Measurements from ENCODE around the gene ZDHHC5.

ZDHHC5 gene

DNA sequence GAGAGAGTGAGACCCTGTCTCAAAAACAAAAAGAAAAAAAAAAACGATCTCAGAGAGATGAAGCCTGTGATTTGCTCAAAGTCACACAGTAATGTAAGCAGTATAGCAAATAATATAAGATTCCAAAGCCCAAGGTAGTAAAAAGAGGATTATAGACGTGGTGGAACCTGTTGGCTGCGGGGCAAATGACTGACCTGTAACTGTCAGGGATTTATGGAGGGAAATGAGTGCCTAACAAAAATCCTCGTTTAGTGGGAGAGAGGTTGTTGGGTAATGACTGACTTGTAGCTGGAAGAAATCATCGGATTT, 11.1 kb upstream of the ZDHHC5 start:
- Histone ChIP-seq H2AFZ (ENCODE audit: low read depth, low read length) (no peak overlapping the region), H2BK15ac (ENCODE audit: low read depth, poor library complexity, severe bottlenecking) (no peak overlapping the region), H3K4ac (ENCODE audit: low read depth in 1 of 2, low read length in 2 of 2) (no peak overlapping the region), H3K27me3 (ENCODE audit: control insufficient read depth in 1 of 2, insufficient read depth in 1 of 2, low read length in 2 of 2) (no peaks in the 10 kb centered on the region), H3K4me2 (ENCODE audit: low read length, poor library complexity, severe bottlenecking) (peak overlapping the region; percentile 62), H3K36me3 (ENCODE audit: control insufficient read depth in 1 of 2, insufficient read depth in 2 of 2, low read depth in 1 of 2, low read length in 2 of 2) (peaks cover 23 to 27% of the 10 kb centered on the region in 2 experiments), H3K27ac (ENCODE audit: low read length, poor library complexity, severe bottlenecking) (peak overlapping the region; percentile 85), H2AK5ac (ENCODE audit: low read length, severe bottlenecking) (no peak overlapping the region), H4K91ac (ENCODE audit: low read length) (no peak overlapping the region), H2BK120ac (ENCODE audit: low read depth, low read length) (no peak overlapping the region), H3K4me3 (ENCODE audit: insufficient read depth in 1 of 2, low read depth in 1 of 2, low read length in 2 of 2) (peak overlapping the region in 1 of 2 experiments; percentile 91), H3K9me3 (ENCODE audit: control insufficient read depth, low read length) (no peaks in the 10 kb centered on the region), H2BK12ac (ENCODE audit: low read length in 2 of 2) (no peak overlapping the region), H3K4me1 (ENCODE audit: control insufficient read depth, insufficient read depth, low read depth, low read length) (peaks cover 3% of the 10 kb centered on the region), H3K9ac (ENCODE audit: low read length) (peak overlapping the region; percentile 89), H3K14ac (ENCODE audit: low read length in 2 of 2) (no peak overlapping the region), H2BK5ac (ENCODE audit: low read depth, low read length, poor library complexity, severe bottlenecking) (no peak overlapping the region), H3K18ac (ENCODE audit: low read depth in 1 of 2, low read length in 2 of 2) (no peak overlapping the region), H4K8ac (ENCODE audit: low read length) (no peak overlapping the region), H3K79me1 (replicated peaks; ENCODE audit: low read length, poor library complexity, severe bottlenecking) (peaks cover 23% of the 10 kb centered on the region), H3K23ac (ENCODE audit: low read length in 2 of 2) (no peak overlapping the region)
- no peak for DNase-seq
- WGBS: 32% methylated on average over 4 of the region's 5 CpGs

DNA sequence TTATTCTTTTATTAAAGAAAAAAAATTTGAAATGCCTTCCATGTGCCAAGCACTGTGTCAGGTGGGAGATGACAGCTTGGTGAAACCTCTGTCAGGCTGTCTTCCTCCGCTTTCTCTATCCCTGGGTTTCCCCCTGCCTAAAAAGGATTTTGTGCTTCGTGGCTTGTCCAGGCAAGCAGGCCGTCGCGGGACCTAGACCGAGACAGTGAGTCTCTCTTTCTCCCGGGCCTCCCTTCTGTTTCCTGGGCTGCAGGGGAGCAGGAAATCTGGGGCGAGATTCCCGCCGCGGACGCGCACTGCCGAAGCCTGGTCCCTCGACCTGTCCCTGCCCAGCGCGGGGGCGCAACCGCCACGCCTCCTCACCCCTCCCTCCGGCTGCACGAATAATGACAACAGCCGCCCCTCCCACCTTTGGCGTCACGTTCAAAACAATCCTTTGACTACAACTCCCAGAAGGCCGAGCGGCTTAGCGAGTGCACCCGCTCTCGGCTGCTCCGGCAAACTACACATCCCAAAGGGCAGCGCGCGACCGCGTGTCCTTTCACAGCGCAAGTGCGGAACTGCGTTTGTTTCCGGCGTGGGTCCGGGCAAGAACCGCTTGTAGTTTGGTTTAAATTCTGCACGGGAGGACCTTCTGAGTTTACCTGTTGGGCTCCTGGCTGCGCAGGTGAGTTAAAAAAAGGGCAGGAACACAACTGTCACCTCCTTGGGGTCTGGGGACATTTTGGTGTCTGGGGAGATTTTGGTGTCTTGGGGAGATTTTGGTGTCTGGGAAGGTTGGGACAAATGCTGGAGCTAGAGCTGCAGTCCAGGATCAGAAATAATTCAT, 10.5 kb upstream of the ZDHHC5 start, which contains the start of gene CLP1:
CLP1 (plus strand) TSS at position 569 of the 829 bp plus-strand sequence. CDS start 1,715 bp downstream, outside the sequence.
- Histone ChIP-seq H4K91ac (ENCODE audit: low read length) (no peak within 1 kb of the TSS), H3K23ac (ENCODE audit: low read length in 2 of 2) (no peak within 1 kb of the TSS), H2BK12ac (ENCODE audit: low read length in 2 of 2) (no peak within 1 kb of the TSS), H3K4me1 (ENCODE audit: control insufficient read depth, insufficient read depth, low read depth, low read length) (peaks cover 3% of the 10 kb centered on the region), H3K4me2 (ENCODE audit: low read length, poor library complexity, severe bottlenecking) (peak within 1 kb of the TSS; percentile 97), H2BK120ac (ENCODE audit: low read depth, low read length) (no peak within 1 kb of the TSS), H2BK5ac (ENCODE audit: low read depth, low read length, poor library complexity, severe bottlenecking) (no peak within 1 kb of the TSS), H2AFZ (ENCODE audit: low read depth, low read length) (peak within 1 kb of the TSS; percentile 91), H3K18ac (ENCODE audit: low read depth in 1 of 2, low read length in 2 of 2) (peak within 1 kb of the TSS; percentile 69 to 90), H3K9ac (ENCODE audit: low read length) (peak within 1 kb of the TSS; percentile 89), H3K4me3 (ENCODE audit: insufficient read depth in 1 of 2, low read depth in 1 of 2, low read length in 2 of 2) (peak within 1 kb of the TSS; percentile 61 to 91), H2AK5ac (ENCODE audit: low read length, severe bottlenecking) (no peak within 1 kb of the TSS), H3K27ac (ENCODE audit: low read length, poor library complexity, severe bottlenecking) (peak within 1 kb of the TSS; percentile 85), H3K4ac (ENCODE audit: low read depth in 1 of 2, low read length in 2 of 2) (peak within 1 kb of the TSS in 1 of 2 experiments; percentile 79), H3K9me3 (ENCODE audit: control insufficient read depth, low read length) (no peaks in the 10 kb centered on the region), H2BK15ac (ENCODE audit: low read depth, poor library complexity, severe bottlenecking) (no peak within 1 kb of the TSS), H3K27me3 (ENCODE audit: control insufficient read depth in 1 of 2, insufficient read depth in 1 of 2, low read length in 2 of 2) (no peaks in the 10 kb centered on the region), H3K36me3 (ENCODE audit: control insufficient read depth in 1 of 2, insufficient read depth in 2 of 2, low read depth in 1 of 2, low read length in 2 of 2) (peaks cover 23 to 32% of the 10 kb centered on the region in 2 experiments), H4K8ac (ENCODE audit: low read length) (peak within 1 kb of the TSS; percentile 86), H3K14ac (ENCODE audit: low read length in 2 of 2) (peak within 1 kb of the TSS in 1 of 2 experiments; percentile 44), H3K79me1 (replicated peaks; ENCODE audit: low read length, poor library complexity, severe bottlenecking) (peaks cover 23% of the 10 kb centered on the region)
- DNase-seq: peak; percentile 99
- 1% methylated on average over 45 of the region's 45 CpGs for WGBS

DNA sequence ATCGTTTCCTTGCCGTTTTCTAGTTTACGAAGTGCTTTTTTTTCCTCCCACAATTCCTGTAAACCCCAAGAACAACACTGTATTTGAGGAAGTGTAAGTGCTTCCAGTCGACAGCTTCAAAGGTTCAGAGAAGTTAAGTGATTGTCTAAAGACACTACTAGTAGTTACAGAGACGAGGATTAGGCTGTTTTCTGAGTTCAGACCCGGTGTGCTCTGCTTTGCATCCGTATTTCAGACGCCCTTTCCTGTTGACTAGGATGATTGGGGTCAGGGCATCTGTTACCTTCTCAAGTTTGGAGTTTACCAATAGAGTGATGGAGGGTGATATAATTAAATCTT, 9.9 kb upstream of the ZDHHC5 start:
- WGBS: under 1% methylated on average over 5 of the region's 8 CpGs
- peak overlapping the region; percentile 89 for H3K9ac ChIP-seq (ENCODE audit: low read length)
- H3K79me1 ChIP-seq (replicated peaks; ENCODE audit: low read length, poor library complexity, severe bottlenecking): peaks cover 25% of the 10 kb centered on the region
- peaks cover 3% of the 10 kb centered on the region for H3K4me1 ChIP-seq (ENCODE audit: control insufficient read depth, insufficient read depth, low read depth, low read length)
- H2AK5ac ChIP-seq (ENCODE audit: low read length, severe bottlenecking): no peak overlapping the region
- H4K91ac ChIP-seq (ENCODE audit: low read length): no peak overlapping the region
- H3K4me3 ChIP-seq (ENCODE audit: insufficient read depth in 1 of 2, low read depth in 1 of 2, low read length in 2 of 2): peak overlapping the region; percentile 18 to 91
- no peaks in the 10 kb centered on the region for H3K27me3 ChIP-seq (ENCODE audit: control insufficient read depth in 1 of 2, insufficient read depth in 1 of 2, low read length in 2 of 2)
- H2BK5ac ChIP-seq (ENCODE audit: low read depth, low read length, poor library complexity, severe bottlenecking): no peak overlapping the region
- peak overlapping the region; percentile 97 for H3K4me2 ChIP-seq (ENCODE audit: low read length, poor library complexity, severe bottlenecking)
- H3K18ac ChIP-seq (ENCODE audit: low read depth in 1 of 2, low read length in 2 of 2): peak overlapping the region in 1 of 2 experiments; percentile 11
- no peak overlapping the region for H2BK120ac ChIP-seq (ENCODE audit: low read depth, low read length)
- H3K14ac ChIP-seq (ENCODE audit: low read length in 2 of 2): no peak overlapping the region
- H3K9me3 ChIP-seq (ENCODE audit: control insufficient read depth, low read length): no peaks in the 10 kb centered on the region
- peak overlapping the region; percentile 19 for H3K27ac ChIP-seq (ENCODE audit: low read length, poor library complexity, severe bottlenecking)
- H2BK15ac ChIP-seq (ENCODE audit: low read depth, poor library complexity, severe bottlenecking): no peak overlapping the region
- no peak overlapping the region for H2AFZ ChIP-seq (ENCODE audit: low read depth, low read length)
- H3K23ac ChIP-seq (ENCODE audit: low read length in 2 of 2): no peak overlapping the region
- peak; percentile 18 for DNase-seq
- no peak overlapping the region for H2BK12ac ChIP-seq (ENCODE audit: low read length in 2 of 2)
- H3K36me3 ChIP-seq (ENCODE audit: control insufficient read depth in 1 of 2, insufficient read depth in 2 of 2, low read depth in 1 of 2, low read length in 2 of 2): peaks cover 23 to 38% of the 10 kb centered on the region in 2 experiments
- H3K4ac ChIP-seq (ENCODE audit: low read depth in 1 of 2, low read length in 2 of 2): no peak overlapping the region
- no peak overlapping the region for H4K8ac ChIP-seq (ENCODE audit: low read length)

DNA sequence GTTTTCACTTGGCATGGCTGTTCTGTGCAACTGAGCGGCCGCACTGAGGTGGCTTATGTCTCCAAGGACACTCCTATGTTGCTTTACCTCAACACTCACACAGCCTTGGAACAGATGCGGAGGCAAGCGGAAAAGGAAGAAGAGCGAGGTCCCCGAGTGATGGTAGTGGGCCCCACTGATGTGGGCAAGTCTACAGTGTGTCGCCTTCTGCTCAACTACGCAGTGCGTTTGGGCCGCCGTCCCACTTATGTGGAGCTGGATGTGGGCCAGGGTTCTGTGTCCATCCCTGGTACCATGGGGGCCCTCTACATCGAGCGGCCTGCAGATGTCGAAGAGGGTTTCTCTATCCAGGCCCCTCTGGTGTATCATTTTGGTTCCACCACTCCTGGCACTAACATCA, 8.2 kb upstream of the ZDHHC5 start:
- Histone ChIP-seq H2AK5ac (ENCODE audit: low read length, severe bottlenecking) (no peak overlapping the region), H2BK120ac (ENCODE audit: low read depth, low read length) (no peak overlapping the region), H3K79me1 (replicated peaks; ENCODE audit: low read length, poor library complexity, severe bottlenecking) (peaks cover 26% of the 10 kb centered on the region), H3K4me1 (ENCODE audit: control insufficient read depth, insufficient read depth, low read depth, low read length) (peaks cover 3% of the 10 kb centered on the region), H3K23ac (ENCODE audit: low read length in 2 of 2) (no peak overlapping the region), H3K4me3 (ENCODE audit: insufficient read depth in 1 of 2, low read depth in 1 of 2, low read length in 2 of 2) (no peak overlapping the region), H3K27me3 (ENCODE audit: control insufficient read depth in 1 of 2, insufficient read depth in 1 of 2, low read length in 2 of 2) (no peaks in the 10 kb centered on the region), H3K4me2 (ENCODE audit: low read length, poor library complexity, severe bottlenecking) (no peak overlapping the region), H4K8ac (ENCODE audit: low read length) (no peak overlapping the region), H3K9me3 (ENCODE audit: control insufficient read depth, low read length) (no peaks in the 10 kb centered on the region), H3K4ac (ENCODE audit: low read depth in 1 of 2, low read length in 2 of 2) (no peak overlapping the region), H3K18ac (ENCODE audit: low read depth in 1 of 2, low read length in 2 of 2) (no peak overlapping the region), H2BK15ac (ENCODE audit: low read depth, poor library complexity, severe bottlenecking) (no peak overlapping the region), H2AFZ (ENCODE audit: low read depth, low read length) (no peak overlapping the region), H3K14ac (ENCODE audit: low read length in 2 of 2) (no peak overlapping the region), H4K91ac (ENCODE audit: low read length) (no peak overlapping the region), H3K9ac (ENCODE audit: low read length) (peak overlapping the region; percentile 11), H3K27ac (ENCODE audit: low read length, poor library complexity, severe bottlenecking) (no peak overlapping the region), H2BK12ac (ENCODE audit: low read length in 2 of 2) (no peak overlapping the region), H2BK5ac (ENCODE audit: low read depth, low read length, poor library complexity, severe bottlenecking) (no peak overlapping the region), H3K36me3 (ENCODE audit: control insufficient read depth in 1 of 2, insufficient read depth in 2 of 2, low read depth in 1 of 2, low read length in 2 of 2) (peaks cover 23 to 39% of the 10 kb centered on the region in 2 experiments)
- 98% methylated on average over 11 of the region's 14 CpGs for WGBS
- DNase-seq: no peak
